Body of pancreas (tissue), 4 donors: ENCODE results near the gene SNAP25. TPM values are rescaled to one million over a fixed set of nuclear protein-coding genes. Genes with fewer than 3 reads are reported as not detected.

ENCODE experiments used
- ATAC-seq: fragments of 150-250 bp; one replicate; pipeline ENCODE4 v1.9.1; 2016
- DNase-seq, 4 donors: peaks; one replicate each; pipeline ENCODE4 v3.0.0-alpha.2; 2019
- H3K27ac ChIP-seq, 4 donors: fragments of 200-600 bp; sonication (generic); 1 replicate in 3 of 4; 2 replicates in 1 of 4; pipeline versions ENCODE4 v1.5.1 to v1.6.1; 2016 to 2019; ENCODE audit warnings: mild to moderate bottlenecking in 1 of 4, mixed read lengths in 1 of 4, moderate library complexity in 1 of 4
- H3K27me3 ChIP-seq, 2 donors: fragments of 200-600 bp; sonication (generic); one replicate each; pipeline ENCODE4 v1.6.0; 2016; ENCODE audit warnings: mild to moderate bottlenecking in 1 of 2
- H3K36me3 ChIP-seq, 2 donors: fragments of 200-600 bp; sonication (generic); replicated peaks in 1 of 2; 2 replicates each; pipeline ENCODE4 v1.5.1; 2016; ENCODE audit warnings: low read depth in 2 of 2; ENCODE audit not compliant: insufficient read depth in 1 of 2
- H3K4me1 ChIP-seq: fragments of 200-600 bp; sonication (generic); one replicate; pipeline ENCODE4 v1.6.0; 2016
- H3K4me3 ChIP-seq, 2 donors: fragments of 200-600 bp; sonication (generic); 1 replicate in 1 of 2; 2 replicates in 1 of 2; pipeline ENCODE4 v1.5.1; 2016 to 2019
- H3K9me3 ChIP-seq, 3 donors: fragments of 200-600 bp; sonication (generic); 1 replicate in 2 of 3; 2 replicates in 1 of 3; pipeline ENCODE4 v1.5.1; 2016
- CTCF ChIP-seq, 7 experiments: fragments of 450-650 bp in 4 of 7; fragments of 200-600 bp in 3 of 7; sonication (generic) in 3 of 7; IDR thresholded peaks; one replicate each; pipeline ENCODE4 v1.5.1; 2016 to 2019; ENCODE audit warnings: antibody characterized with exemption in 7 of 7
- POLR2A ChIP-seq, 3 donors: fragments of 450-650 bp; IDR thresholded peaks; one replicate each; pipeline ENCODE4 v1.6.1; 2016; ENCODE audit warnings: antibody characterized with exemption in 3 of 3, mild to moderate bottlenecking in 2 of 3
- WGBS, 2 donors: methylation state at CpG; one replicate each; pipeline ENCODE4 v1.1.5; 2017; 5-methylcytosine and 5-hydroxymethylcytosine counted together
- intact Hi-C: fragments of 100-400 bp; cut with DNase I; formaldehyde crosslinking; loops from one replicate; pipeline ENCODE4 v1.15.1; 2023
- total RNA-seq, 2 donors: library from RNA; depleted of rRNA; stranded (reverse); fragments of >200 nt; gene quantifications; one replicate each; pipeline ENCODE4 v1.1.0, GENCODE V29; 2016

The SNAP25 gene
- total RNA-seq, 2 donors from 2014 or later: 3.4 to 10.9 TPM

DNA sequence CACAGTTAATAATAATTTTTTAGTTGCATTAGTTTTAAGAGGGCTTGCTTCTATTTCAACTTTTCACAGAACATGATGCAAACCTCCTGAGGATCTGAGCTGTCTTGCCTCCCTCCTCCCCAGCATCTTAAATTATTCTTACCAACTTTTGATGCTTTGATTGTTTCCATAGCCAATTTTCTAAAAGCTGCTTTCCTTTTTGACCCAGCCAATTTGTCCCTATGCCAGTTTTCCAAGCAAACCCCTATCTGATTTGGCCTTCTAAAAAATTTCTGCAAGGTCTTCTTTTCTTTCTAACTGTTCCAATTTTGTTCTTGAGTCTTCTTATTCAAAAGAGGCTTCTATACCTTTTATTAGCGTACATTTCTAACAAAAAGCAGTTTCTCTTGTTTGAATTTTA, 26.5 kb upstream of the SNAP25 start:
- H3K27ac ChIP-seq: no peak overlapping the region
- H3K9me3 ChIP-seq: no peaks in the 10 kb centered on the region
- DNase-seq (no peak), ATAC-seq (no peak)
- no peaks in the 10 kb centered on the region for H3K4me1 ChIP-seq
- no peak overlapping the region for H3K4me3 ChIP-seq
- intact Hi-C loops: no loop called here
- WGBS, 2 donors: 38 to 49% methylated on average over 1 of the region's 1 CpG
- TF ChIP-seq CTCF (IDR thresholded peaks at IDR 0.05) (no peak), POLR2A (IDR thresholded peaks at IDR 0.05) (no peak)
- no peaks in the 10 kb centered on the region for H3K36me3 ChIP-seq
- no peaks in the 10 kb centered on the region for H3K27me3 ChIP-seq

- 84 to 89% methylated on average over 2 of the region's 2 CpGs for WGBS, 2 donors
- DNase-seq (no peak), ATAC-seq (no peak)
- no peaks in the 10 kb centered on the region for H3K4me1 ChIP-seq
- no peak overlapping the region for H3K4me3 ChIP-seq
- TF ChIP-seq CTCF (IDR thresholded peaks at IDR 0.05): no peak
- no peaks in the 10 kb centered on the region for H3K27me3 ChIP-seq
- H3K27ac ChIP-seq: no peak overlapping the region
- H3K9me3 ChIP-seq: no peaks in the 10 kb centered on the region
- no peaks in the 10 kb centered on the region for H3K36me3 ChIP-seq
- intact Hi-C loops: no loop called here
These were observed 24.5 kb upstream of the SNAP25 start for GRCh38 chr20:10194166-10194565.

GRCh38 chr20:10200330-10200729, 18.3 kb upstream of the SNAP25 start:
- no peaks in the 10 kb centered on the region for H3K4me1 ChIP-seq
- H3K36me3 ChIP-seq: no peaks in the 10 kb centered on the region
- H3K9me3 ChIP-seq: no peaks in the 10 kb centered on the region
- H3K4me3 ChIP-seq: no peak overlapping the region
- H3K27me3 ChIP-seq: no peaks in the 10 kb centered on the region
- no peak for TF ChIP-seq POLR2A (IDR thresholded peaks at IDR 0.05)
- TF ChIP-seq CTCF (IDR thresholded peaks at IDR 0.05): no peak
- intact Hi-C loops: no loop called here
- no peak overlapping the region for H3K27ac ChIP-seq
- ATAC-seq (no peak), DNase-seq (no peak)

GRCh38 chr20:10201321-10201870, 17.2 kb upstream of the SNAP25 start:
- TF ChIP-seq CTCF (IDR thresholded peaks at IDR 0.05) (no peak), POLR2A (IDR thresholded peaks at IDR 0.05) (no peak)
- ATAC-seq (no peak), DNase-seq (no peak)
- intact Hi-C loops: no loop called here
- H3K4me1 ChIP-seq: no peaks in the 10 kb centered on the region
- no peak overlapping the region for H3K27ac ChIP-seq
- H3K36me3 ChIP-seq: no peaks in the 10 kb centered on the region
- no peaks in the 10 kb centered on the region for H3K27me3 ChIP-seq
- H3K9me3 ChIP-seq: peaks cover 0 to 1% (median 0%) of the 10 kb centered on the region in 3 donors
- 38 to 53% methylated on average over 3 of the region's 3 CpGs for WGBS, 2 donors
- H3K4me3 ChIP-seq: no peak overlapping the region

- peaks cover 0 to 2% (median 0%) of the 10 kb centered on the region in 3 donors for H3K9me3 ChIP-seq
- H3K36me3 ChIP-seq: no peaks in the 10 kb centered on the region
- TF ChIP-seq POLR2A (IDR thresholded peaks at IDR 0.05) (no peak), CTCF (IDR thresholded peaks at IDR 0.05) (no peak)
- H3K27me3 ChIP-seq: no peaks in the 10 kb centered on the region
- no peak overlapping the region for H3K27ac ChIP-seq
- no peak overlapping the region for H3K4me3 ChIP-seq
- ATAC-seq: no peak
- WGBS, 2 donors: 63 to 71% methylated on average over 1 of the region's 1 CpG
- H3K4me1 ChIP-seq: no peaks in the 10 kb centered on the region
- DNase-seq: no peak
- intact Hi-C loops: no loop called here
These were observed 9.5 kb upstream of the SNAP25 start for GRCh38 chr20:10209091-10209490.
